Effector CD4-positive, alpha-beta T cell (primary cell): ENCODE measurements around the gene NOTUM.
A peak's percentile ranks its signal among the peaks of the same experiment; 100 is the strongest.

ENCODE experiments used
- DNase-seq: peaks from one replicate; pipeline ENCODE4 v3.0.0-alpha.2; 2020

Gene NOTUM

GRCh38 chr17:81976332-81977210, 15.6 kb upstream of the NOTUM start:
- no peak for DNase-seq

DNA sequence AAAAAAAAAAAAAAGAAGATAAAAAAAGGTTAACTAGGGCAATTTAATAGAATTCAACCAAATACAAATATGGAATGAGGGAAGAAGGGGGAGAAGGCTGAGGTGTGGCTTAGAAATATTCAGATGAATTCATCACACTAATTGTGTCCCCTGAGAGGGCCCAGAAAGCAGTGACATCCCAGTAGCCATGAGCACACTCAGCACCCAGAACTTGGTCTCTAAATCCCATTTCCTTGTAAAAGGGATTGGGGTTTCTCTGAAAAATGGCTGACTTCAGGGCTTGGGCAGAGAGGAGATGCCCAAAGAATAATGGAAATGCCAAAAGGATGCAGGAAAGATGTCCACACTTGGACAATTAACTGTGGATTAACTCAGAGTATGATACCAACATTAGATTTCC, 12.4 kb upstream of the NOTUM start:
- DNase-seq = no peak

DNA sequence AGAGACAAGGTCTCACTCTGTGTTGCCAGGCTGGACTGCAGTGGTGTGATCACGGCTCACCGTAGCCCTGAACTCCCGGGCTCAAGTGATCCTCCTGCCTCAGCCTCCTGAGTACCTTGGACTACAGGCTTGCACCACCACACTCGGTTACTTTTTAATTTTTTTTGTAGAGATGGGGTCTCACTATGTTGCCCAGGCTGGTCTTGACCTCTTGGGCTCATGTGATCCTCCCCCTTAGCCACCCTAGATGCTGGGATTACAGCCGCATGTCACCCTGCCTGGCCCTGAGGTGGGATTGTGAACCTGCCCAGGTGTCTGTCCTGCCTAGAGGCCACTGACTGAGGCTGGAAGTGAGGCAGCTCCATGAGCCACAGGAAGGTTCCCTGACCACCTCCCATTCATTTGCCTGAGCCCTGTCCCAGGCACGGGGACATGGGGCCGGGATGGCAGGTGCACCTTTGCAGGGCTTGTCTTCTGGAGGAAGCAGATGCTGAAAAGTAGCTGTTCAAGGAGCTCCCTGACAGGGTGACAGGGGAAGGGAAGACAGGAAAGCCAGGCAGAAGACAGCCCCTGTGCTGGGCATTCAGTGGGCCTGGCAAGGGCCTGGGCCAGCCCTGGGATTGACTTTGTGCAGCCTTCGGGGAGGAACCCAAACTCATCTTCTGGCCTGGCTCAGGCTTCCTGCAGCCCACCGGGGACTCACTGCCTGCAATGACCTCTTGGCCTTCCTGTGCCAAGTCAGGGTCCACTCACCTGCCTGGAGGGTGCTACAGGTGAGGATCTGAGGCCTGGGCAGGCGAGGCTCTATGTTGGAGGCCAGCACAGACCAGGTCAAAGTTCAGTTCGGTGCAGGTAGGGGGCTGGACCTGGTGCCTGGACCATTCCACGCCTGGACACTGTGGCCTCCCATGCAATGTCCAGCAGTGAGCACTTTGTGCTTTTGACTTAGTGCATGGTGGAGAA, 8.1 kb upstream of the NOTUM start:
- DNase-seq = no peak

- no peak for DNase-seq
Observed at GRCh38 chr17:81968396-81968745, 7.4 kb upstream of the NOTUM start.

DNA sequence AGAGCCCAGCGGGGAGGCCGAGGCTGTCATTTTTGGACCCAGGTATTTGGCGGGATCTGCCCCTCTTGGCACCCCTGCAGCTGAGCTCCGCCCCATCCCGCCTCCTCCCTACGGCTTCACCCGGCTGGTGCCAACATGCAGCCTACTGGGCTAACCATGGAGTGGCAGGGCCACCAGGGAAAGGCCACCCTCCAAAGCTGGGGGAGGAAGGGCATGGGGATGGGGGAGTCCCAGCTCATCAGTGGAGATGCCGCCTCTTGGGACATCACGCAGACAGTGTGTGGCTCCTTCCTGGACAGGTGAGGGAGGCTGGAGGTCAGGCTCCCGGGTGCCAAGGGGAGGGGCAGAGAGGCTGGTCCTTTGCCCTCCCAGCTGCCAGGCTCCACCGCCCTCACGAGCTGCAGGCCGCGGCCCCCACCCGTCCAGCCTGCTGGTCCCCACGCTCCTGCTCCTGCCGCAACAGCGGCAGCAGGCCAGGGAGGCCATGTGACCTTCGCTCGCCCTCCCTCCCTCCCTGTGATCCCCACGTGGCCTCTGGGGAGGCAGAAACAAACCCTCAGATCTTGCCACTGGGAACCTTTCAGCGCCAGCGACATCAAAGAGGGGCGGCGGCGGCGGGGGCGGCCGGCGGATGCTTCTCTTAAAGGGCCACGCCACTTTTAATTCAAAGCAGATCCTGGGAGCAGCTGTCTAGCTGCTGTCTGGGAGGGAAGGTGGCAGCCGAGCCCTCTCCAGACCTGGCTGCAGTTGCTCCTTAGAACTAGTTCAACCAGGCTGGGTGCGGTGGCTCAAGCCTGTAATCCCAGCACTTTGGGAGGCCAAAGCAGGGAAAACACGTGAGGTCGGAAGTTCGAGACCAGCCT, 6.8 kb upstream of the NOTUM start:
- peak; percentile 82 for DNase-seq

GRCh38 chr17:81967244-81967532, 6.2 kb upstream of the NOTUM start:
- DNase-seq = no peak

GRCh38 chr17:81966343-81967243, 5.6 kb upstream of the NOTUM start:
- no peak for DNase-seq

GRCh38 chr17:81964081-81964849, 3.3 kb upstream of the NOTUM start:
- no peak for DNase-seq

DNA sequence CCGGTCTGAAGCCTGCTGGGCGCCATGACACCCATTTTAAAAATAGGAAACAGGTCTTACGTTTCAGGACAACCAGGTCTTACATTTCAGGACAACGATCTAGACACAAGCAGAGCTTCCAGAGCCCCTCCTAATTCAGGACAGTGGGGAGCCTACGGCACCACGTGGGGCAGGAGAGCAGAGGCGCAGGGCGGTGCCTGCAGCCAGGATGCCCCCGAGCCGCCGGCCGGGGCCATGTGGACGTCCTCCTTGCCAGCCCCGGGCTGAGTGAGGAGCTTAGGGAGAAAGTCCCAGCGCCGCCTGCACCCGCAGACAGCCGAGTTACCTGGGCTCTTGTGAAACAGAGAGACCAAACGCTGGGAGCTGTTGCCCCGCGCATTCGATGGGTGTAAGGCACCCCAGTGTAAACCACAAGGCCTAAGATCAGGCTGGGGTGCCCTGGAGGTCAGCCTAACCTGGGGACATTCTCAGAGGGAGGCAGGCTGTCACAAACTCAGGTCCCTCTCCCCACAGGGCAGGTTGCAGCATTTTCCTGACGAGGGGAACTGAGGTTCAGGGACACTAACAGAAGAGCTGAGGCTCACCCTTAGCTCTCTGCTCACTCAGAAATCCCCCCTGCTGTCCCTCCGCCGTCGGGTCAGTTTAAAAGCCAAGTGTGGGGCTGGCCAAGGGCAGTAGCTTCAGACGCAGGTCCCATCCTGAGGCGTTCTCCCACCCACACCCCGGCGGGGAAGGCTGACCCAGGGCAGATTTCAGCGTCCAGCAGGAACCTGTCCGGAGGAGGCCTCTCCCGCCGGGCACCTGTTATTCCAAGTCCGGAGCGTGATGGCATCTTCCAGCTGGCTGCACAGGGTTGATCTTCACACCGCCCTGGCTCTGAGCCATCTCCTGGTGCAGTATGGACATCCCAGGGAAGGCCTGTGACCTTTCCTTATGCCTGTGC, 1.8 kb upstream of the NOTUM start:
- no peak for DNase-seq

GRCh38 chr17:81961521-81962498, 823 bp upstream of the NOTUM start:
- no peak for DNase-seq

DNA sequence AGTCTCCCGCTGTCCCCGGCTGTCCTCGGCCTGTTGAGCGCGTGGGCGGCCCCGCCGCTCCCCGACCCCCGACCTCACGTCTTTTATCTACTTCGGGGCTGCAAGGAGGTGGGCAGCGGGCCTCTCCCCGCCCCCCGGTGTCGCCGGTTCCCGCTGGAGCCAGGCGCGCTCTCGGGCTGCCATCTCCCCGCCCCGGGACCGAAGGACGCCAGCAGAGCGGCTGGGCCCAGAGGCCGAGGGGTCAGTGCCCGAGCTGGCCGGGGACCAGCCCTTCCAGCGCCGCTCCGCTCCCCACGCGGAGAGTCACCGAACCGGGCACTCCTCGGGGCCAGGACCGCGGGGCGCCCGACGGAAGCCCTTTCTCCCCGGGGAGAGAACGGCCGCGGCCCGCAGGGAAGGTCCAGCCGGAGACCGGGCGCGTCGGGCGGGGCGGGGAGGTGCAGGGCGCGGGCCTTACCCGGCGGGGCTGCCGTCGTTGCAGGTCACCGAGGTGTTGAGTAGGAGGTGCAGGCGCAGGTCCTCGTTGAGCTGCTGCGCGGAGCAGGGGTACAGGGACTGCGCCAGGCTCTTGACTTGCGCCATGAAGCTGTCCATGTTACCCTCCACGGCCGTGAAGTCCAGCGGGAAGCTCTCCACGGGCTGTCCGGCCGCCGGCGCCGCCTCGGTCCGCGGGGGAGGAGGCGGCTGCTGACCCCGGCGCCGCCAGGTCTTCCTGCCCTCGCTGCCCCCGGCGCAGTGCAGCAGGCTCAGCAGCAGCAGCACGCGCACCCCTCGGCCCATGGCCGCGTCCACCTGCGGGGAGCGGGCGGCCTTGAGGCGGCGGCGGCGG, 643 bp downstream of the NOTUM start:
- DNase-seq = no peak

DNA sequence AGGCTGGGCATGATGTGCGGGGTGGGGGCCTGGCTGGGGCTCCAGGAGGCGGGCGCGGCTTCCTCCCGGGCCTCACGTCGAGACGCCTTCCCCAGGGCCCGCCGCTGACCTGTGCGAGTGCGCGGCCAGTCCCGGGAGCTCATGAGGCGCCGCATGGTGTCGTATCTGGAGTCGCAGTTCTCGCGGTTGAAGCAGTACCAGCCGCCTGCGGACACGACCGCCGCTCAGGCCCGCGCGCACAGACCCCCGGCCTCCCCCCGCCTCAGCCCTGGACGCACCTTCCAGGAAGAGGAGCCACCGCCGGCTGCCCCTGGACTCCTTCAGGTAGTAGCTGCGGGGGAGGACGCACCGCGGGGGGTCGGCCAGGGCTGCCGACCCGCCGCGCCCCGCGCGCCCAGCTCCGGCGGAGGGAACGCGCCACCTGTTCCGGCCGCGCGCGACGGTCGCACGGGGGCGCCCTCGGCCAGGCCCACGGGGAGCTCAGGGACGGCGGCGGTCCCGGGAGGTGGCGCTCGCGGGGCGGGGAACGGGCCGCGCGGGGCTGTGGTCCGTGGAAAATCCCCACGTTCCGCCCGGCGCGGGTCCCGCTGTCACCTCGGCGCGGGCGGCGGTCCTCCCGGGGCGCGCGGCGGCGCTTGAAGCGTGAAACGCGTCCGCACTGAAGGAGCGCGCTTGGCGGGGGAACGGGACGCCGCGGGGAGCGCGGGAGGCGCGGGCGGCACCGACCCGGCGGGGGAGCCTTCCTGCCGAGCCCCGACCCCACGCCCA, 1.4 kb downstream of the NOTUM start:
- DNase-seq = peak; percentile 82

DNA sequence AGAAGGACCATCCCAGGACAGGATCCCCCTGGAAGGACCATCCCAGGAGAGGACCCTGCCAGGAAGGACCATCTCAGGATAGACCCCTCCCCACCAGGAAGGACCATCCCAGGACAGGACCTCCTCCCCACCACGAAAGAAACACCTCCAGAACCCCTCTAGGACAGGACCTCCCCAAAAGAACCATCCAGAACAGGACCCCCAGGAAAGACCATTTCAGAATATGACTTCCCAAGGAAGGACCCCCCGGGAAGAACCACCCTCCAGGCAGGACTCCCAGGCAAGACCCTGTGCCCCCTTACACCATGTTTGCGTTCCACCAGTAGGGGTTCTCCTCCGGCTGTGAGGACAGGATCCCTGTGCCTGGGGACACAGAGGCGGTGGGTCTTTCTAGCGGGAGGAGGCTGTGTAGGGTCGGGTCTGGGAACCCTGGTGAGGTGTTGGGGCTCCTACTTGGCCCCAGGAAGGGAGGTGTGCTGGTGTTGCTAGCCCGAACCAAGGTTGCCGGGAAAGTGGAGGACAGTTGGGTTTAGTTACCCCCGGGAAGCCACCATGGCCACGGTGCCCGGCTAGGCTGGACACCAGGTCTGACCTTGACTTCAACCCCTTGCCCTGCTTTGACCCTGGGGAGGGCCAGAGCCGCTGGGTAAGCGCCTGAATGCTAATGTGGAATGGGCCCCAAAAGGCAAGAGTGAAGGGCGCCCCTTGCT, 2.2 kb downstream of the NOTUM start:
- no peak for DNase-seq

DNA sequence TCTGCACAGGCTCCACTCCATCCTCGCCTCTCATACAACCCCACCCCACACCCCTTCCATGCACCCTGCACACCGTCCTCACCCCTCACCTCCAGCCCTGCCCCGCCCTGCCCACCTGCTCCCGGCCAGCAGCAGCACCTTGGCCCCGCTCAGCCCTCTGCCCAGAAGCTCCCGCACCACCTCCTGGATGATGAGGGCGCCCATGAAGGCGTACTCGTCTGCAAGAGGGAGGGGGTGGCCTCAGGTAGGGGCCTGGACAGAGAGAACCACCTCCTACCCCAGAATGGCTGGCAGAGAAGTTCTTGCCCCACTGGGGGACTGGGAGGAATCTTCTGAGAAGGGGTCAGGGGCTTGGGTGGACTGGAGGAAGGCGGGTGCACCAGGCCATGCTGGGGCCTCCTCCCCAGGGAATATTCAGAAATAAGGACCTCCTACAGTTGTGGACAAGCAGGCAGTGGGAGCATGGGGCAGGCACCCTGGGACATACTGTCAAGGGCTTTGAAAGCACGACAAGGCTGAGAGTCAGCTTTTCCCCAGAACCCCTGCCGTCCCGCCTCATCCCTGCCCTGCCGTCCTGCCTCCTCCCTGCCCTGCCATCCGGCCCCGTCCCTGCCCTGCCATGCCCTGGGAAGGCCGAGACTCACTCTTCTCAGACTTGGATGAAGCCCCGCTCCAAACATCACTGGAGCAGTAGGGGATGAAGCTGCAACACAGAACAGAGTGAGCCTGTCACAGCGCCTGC, 3.1 kb downstream of the NOTUM start:
- DNase-seq = no peak
